ENCODE measurements around the gene ATP6V0A1. TPM values are rescaled to one million over a fixed set of nuclear protein-coding genes. Genes with fewer than 3 reads are reported as not detected.
"Not testable (repeated sequence)": the region's sequence is repeated elsewhere in the genome, so short reads cannot be mapped to it uniquely, and the experiment has no call there.

ATP6V0A1 gene
- total RNA-seq, 2 donors from 2014 or later = 6.7 to 13.9 TPM

- Mint-ChIP-seq H3K36me3 (no peaks in the 10 kb centered on the region), H3K9me3 (no peaks in the 10 kb centered on the region), H3K27ac (no peak within 1 kb of the TSS), H3K4me3 (peak within 1 kb of the TSS; percentile 74), H3K27me3 (peaks cover 29 to 33% of the 10 kb centered on the region in 2 donors), H3K4me1 (ENCODE audit: low read depth in 2 of 2) (peaks cover 5 to 9% of the 10 kb centered on the region in 2 donors)
- DNase-seq (ENCODE audit: low spot score) (no peak), ATAC-seq (peak; percentile 10 to 48)
Observed at GRCh38 chr17:42422958-42423712, 35.5 kb upstream of the ATP6V0A1 start, which contains the start of gene CAVIN1. Gene CAVIN1 (minus strand): TSS chr17:42423256. CDS start chr17:42423097, 159 bp downstream.

GRCh38 chr17:42423766-42424165, 34.9 kb upstream of the ATP6V0A1 start:
- peaks cover 35 to 39% of the 10 kb centered on the region in 2 donors for H3K27me3 Mint-ChIP-seq
- ATAC-seq = no peak
- H3K4me3 Mint-ChIP-seq = no peak overlapping the region

GRCh38 chr17:42424991-42425610, 33.6 kb upstream of the ATP6V0A1 start:
- peaks cover 5 to 11% of the 10 kb centered on the region in 2 donors for H3K4me1 Mint-ChIP-seq (ENCODE audit: low read depth in 2 of 2)
- no peaks in the 10 kb centered on the region for H3K36me3 Mint-ChIP-seq
- no peak overlapping the region for H3K27ac Mint-ChIP-seq
- no peak overlapping the region for H3K4me3 Mint-ChIP-seq
- ATAC-seq = no peak
- H3K9me3 Mint-ChIP-seq = no peaks in the 10 kb centered on the region
- peaks cover 34 to 40% of the 10 kb centered on the region in 2 donors for H3K27me3 Mint-ChIP-seq
- no peak for DNase-seq (ENCODE audit: low spot score)

More at GRCh38 chr17:42423766-42424165, 34.9 kb upstream of the ATP6V0A1 start:
- DNase-seq (ENCODE audit: low spot score) = no peak
- H3K27ac Mint-ChIP-seq = no peak overlapping the region
- no peaks in the 10 kb centered on the region for H3K36me3 Mint-ChIP-seq
- H3K9me3 Mint-ChIP-seq = no peaks in the 10 kb centered on the region
- peaks cover 5 to 13% of the 10 kb centered on the region in 2 donors for H3K4me1 Mint-ChIP-seq (ENCODE audit: low read depth in 2 of 2)

GRCh38 chr17:42428141-42428944, 30.3 kb upstream of the ATP6V0A1 start:
- ATAC-seq (peak in 1 of 2 donors; percentile 51), DNase-seq (ENCODE audit: low spot score) (no peak)
- H3K27ac Mint-ChIP-seq = no peak overlapping the region
- peaks cover 20 to 42% of the 10 kb centered on the region in 2 donors for H3K27me3 Mint-ChIP-seq
- peaks cover 0 to 4% of the 10 kb centered on the region in 2 donors for H3K4me1 Mint-ChIP-seq (ENCODE audit: low read depth in 2 of 2)
- no peaks in the 10 kb centered on the region for H3K36me3 Mint-ChIP-seq
- no peak overlapping the region for H3K4me3 Mint-ChIP-seq
- H3K9me3 Mint-ChIP-seq = no peaks in the 10 kb centered on the region

- ATAC-seq = no peak
- no peaks in the 10 kb centered on the region for H3K36me3 Mint-ChIP-seq
- peaks cover 0 to 4% of the 10 kb centered on the region in 2 donors for H3K4me1 Mint-ChIP-seq (ENCODE audit: low read depth in 2 of 2)
- no peaks in the 10 kb centered on the region for H3K9me3 Mint-ChIP-seq
- no peak for DNase-seq (ENCODE audit: low spot score)
- no peak overlapping the region for H3K27ac Mint-ChIP-seq
- peaks cover 25 to 54% of the 10 kb centered on the region in 2 donors for H3K27me3 Mint-ChIP-seq
- H3K4me3 Mint-ChIP-seq = no peak overlapping the region
Observed at GRCh38 chr17:42429726-42430447, 28.8 kb upstream of the ATP6V0A1 start.

GRCh38 chr17:42431758-42432161, 26.9 kb upstream of the ATP6V0A1 start:
- Mint-ChIP-seq H3K27ac (no peak overlapping the region), H3K27me3 (peaks cover 28 to 54% of the 10 kb centered on the region in 2 donors), H3K9me3 (no peaks in the 10 kb centered on the region), H3K36me3 (no peaks in the 10 kb centered on the region), H3K4me3 (no peak overlapping the region), H3K4me1 (ENCODE audit: low read depth in 2 of 2) (peaks cover 0 to 4% of the 10 kb centered on the region in 2 donors)
- ATAC-seq (no peak), DNase-seq (ENCODE audit: low spot score) (no peak)

- no peak overlapping the region for H3K27ac Mint-ChIP-seq
- no peak overlapping the region for H3K4me3 Mint-ChIP-seq
- H3K27me3 Mint-ChIP-seq = peaks cover 17 to 29% of the 10 kb centered on the region in 2 donors
- H3K36me3 Mint-ChIP-seq = no peaks in the 10 kb centered on the region
- DNase-seq (ENCODE audit: low spot score) (no peak), ATAC-seq (no peak)
- H3K4me1 Mint-ChIP-seq (ENCODE audit: low read depth in 2 of 2) = peaks cover 0 to 2% of the 10 kb centered on the region in 2 donors
- H3K9me3 Mint-ChIP-seq = no peaks in the 10 kb centered on the region
Observed at GRCh38 chr17:42436391-42436790, 22.3 kb upstream of the ATP6V0A1 start.

- Mint-ChIP-seq H3K27me3 (peaks cover 14 to 29% of the 10 kb centered on the region in 2 donors), H3K9me3 (no peaks in the 10 kb centered on the region), H3K4me3 (no peak overlapping the region), H3K4me1 (ENCODE audit: low read depth in 2 of 2) (peaks cover 0 to 9% of the 10 kb centered on the region in 2 donors), H3K36me3 (no peaks in the 10 kb centered on the region), H3K27ac (no peak overlapping the region)
- DNase-seq (ENCODE audit: low spot score) (no peak), ATAC-seq (peak in 1 of 2 donors; percentile 13)
Observed at GRCh38 chr17:42438600-42439567, 19.8 kb upstream of the ATP6V0A1 start.

GRCh38 chr17:42441371-42442195, 17.1 kb upstream of the ATP6V0A1 start:
- peaks cover 6 to 9% of the 10 kb centered on the region in 2 donors for H3K4me1 Mint-ChIP-seq (ENCODE audit: low read depth in 2 of 2)
- no peaks in the 10 kb centered on the region for H3K36me3 Mint-ChIP-seq
- H3K4me3 Mint-ChIP-seq = no peak overlapping the region
- H3K9me3 Mint-ChIP-seq = no peaks in the 10 kb centered on the region
- DNase-seq (ENCODE audit: low spot score) (no peak), ATAC-seq (peak in 1 of 2 donors; percentile 70)
- H3K27me3 Mint-ChIP-seq = peaks cover 13 to 30% of the 10 kb centered on the region in 2 donors
- no peak overlapping the region for H3K27ac Mint-ChIP-seq

GRCh38 chr17:42442196-42442565, 16.5 kb upstream of the ATP6V0A1 start:
- no peak for ATAC-seq
- Mint-ChIP-seq H3K36me3 (no peaks in the 10 kb centered on the region), H3K27me3 (peaks cover 12 to 30% of the 10 kb centered on the region in 2 donors), H3K4me3 (no peak overlapping the region), H3K4me1 (ENCODE audit: low read depth in 2 of 2) (peaks cover 6 to 9% of the 10 kb centered on the region in 2 donors), H3K9me3 (no peaks in the 10 kb centered on the region), H3K27ac (no peak overlapping the region)
- no peak for DNase-seq (ENCODE audit: low spot score)

- H3K27me3 Mint-ChIP-seq = peaks cover 13 to 14% of the 10 kb centered on the region in 2 donors
- not testable (repeated sequence) for H3K36me3 Mint-ChIP-seq; H3K9me3 Mint-ChIP-seq; H3K27ac Mint-ChIP-seq; ATAC-seq; H3K4me1 Mint-ChIP-seq (ENCODE audit: low read depth in 2 of 2); H3K4me3 Mint-ChIP-seq; DNase-seq (ENCODE audit: low spot score)
Observed at GRCh38 chr17:42449176-42449575, 9.5 kb upstream of the ATP6V0A1 start.
